Cardiac fibroblast (primary cell): ENCODE results near the gene BAG2.

Experiments used
- DNase-seq, 2 donors: peaks; one replicate each; pipeline versions ENCODE4 v3.0.0 to v3.0.0-alpha.2; 2010; ENCODE audit warnings: low read depth in 2 of 2
- H3K4me3 ChIP-seq, 2 donors: replicated peaks in 1 of 2; 1 replicate in 1 of 2; 2 replicates in 1 of 2; pipeline ENCODE4 v1.5.1; 2011; ENCODE audit warnings: low read depth in 2 of 2, low read length in 2 of 2, mild to moderate bottlenecking in 2 of 2, moderate library complexity in 1 of 2
- TF ChIP-seq, protein P1 (sequence below): IDR thresholded peaks from one replicate; pipeline ENCODE4 v1.5.1; 2011; ENCODE audit warnings: low read depth, mild to moderate bottlenecking, low read length, inconsistent platforms

Gene BAG2

DNA sequence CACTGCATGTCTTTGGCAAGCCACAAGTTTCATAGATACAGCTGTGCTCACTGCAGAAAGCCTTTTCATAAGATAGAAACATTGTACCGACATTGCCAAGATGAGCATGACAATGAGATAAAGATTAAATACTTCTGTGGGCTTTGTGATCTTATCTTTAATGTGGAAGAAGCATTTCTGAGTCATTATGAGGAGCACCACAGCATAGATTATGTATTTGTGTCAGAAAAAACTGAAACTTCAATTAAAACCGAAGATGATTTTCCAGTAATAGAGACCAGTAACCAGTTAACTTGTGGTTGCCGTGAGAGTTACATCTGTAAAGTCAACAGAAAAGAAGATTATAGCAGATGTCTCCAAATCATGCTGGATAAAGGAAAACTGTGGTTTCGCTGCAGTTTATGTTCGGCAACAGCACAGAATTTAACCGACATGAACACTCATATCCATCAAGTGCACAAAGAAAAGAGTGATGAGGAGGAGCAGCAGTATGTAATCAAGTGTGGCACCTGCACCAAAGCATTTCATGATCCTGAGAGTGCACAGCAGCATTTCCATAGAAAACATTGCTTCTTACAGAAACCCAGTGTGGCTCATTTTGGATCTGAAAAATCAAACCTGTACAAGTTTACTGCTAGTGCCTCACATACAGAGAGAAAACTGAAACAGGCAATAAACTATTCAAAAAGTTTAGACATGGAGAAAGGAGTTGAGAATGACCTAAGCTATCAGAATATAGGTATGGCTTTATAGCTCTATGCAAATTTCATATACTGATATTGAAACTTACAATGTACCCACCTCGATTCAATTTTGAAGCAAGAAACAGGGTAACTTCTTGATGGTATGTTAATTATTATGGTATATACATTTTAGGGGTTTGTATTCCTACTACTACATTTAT lies 23.9 kb upstream of the BAG2 start:
- DNase-seq, result no peak
- H3K4me3 ChIP-seq, result no peak overlapping the region
- TF ChIP-seq, protein P1, sequence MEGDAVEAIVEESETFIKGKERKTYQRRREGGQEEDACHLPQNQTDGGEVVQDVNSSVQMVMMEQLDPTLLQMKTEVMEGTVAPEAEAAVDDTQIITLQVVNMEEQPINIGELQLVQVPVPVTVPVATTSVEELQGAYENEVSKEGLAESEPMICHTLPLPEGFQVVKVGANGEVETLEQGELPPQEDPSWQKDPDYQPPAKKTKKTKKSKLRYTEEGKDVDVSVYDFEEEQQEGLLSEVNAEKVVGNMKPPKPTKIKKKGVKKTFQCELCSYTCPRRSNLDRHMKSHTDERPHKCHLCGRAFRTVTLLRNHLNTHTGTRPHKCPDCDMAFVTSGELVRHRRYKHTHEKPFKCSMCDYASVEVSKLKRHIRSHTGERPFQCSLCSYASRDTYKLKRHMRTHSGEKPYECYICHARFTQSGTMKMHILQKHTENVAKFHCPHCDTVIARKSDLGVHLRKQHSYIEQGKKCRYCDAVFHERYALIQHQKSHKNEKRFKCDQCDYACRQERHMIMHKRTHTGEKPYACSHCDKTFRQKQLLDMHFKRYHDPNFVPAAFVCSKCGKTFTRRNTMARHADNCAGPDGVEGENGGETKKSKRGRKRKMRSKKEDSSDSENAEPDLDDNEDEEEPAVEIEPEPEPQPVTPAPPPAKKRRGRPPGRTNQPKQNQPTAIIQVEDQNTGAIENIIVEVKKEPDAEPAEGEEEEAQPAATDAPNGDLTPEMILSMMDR, result no peak

DNA sequence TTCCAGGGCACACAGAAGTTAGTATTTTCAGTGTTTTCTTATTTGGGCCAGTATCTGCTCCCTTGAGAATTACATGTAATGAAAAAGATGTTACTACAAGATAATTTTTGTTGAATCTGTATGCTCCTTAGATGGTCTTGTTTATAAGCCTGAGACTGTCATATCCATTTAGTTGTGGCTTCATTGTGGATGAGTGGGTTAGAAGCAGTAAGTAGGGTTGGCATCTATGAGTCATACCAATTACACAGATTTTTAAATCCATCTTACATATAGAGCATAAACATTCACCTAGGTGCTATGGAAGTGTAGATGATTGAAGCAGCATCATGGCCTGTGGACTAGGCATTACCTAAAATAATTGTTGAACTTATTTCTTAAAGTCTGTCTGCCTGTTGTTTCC lies 13.5 kb upstream of the BAG2 start:
- no peak overlapping the region for H3K4me3 ChIP-seq
- TF ChIP-seq, protein P1, result no peak
- DNase-seq, result peak in 1 of 2 donors; percentile 25

DNA sequence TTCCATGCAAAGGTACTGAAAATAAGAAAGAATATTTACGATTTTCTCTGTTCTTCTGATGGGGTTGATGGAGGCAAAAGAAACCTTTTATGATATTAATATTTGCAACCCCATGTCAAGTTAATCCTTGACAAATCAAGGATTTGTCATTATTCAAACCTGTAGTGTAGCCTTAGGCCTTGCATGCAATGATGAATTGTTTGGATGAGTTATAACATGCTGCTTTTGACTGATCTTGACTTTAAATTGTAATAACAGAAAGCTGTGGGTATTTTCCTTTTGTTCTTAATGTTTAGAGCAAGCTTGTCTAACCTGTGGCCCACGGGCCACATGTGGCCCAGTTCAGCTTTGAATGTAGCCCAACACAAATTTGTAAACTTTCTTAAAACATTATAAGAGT lies 13.0 kb upstream of the BAG2 start:
- TF ChIP-seq, protein P1, result no peak
- no peak overlapping the region for H3K4me3 ChIP-seq
- no peak for DNase-seq

DNA sequence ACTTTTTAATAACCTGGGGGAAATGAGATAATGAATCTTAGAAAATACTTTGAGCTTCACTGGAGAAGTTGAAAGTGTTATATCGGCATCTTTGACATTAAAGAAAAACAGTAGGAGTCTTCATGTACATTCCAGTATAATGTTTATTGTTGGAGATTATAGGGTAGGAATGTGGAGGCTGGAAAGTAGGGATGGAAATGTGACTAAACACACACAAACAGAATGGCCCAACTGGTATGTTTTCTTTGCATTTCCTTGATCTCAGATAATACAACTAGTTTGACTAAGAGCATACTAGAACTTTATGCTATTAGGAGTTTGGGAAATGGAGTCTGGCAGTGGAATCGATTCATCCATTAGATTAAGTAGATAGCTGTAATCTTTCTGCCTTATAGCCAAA lies 10.1 kb upstream of the BAG2 start:
- TF ChIP-seq, protein P1, result no peak
- DNase-seq, result no peak
- no peak overlapping the region for H3K4me3 ChIP-seq

DNA sequence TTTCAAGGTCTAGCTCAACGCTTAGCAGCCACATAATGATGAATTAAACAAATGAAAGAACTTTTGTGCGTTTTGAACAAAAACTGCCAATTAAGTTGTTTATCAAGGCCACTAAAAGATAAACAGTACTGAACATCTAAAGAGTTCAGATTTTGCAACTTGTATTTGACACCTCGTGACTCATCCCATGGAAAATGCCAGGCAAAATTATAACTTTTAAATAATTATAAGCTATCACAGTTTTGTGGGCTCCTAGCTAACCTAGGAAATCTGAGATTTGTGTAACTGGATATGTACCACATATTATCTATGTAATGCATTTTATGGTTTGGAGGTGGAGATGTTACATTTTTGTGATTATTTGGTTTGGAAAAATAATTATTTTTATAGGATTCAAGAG lies 9.6 kb upstream of the BAG2 start:
- no peak for DNase-seq
- no peak overlapping the region for H3K4me3 ChIP-seq
- TF ChIP-seq, protein P1, result no peak

DNA sequence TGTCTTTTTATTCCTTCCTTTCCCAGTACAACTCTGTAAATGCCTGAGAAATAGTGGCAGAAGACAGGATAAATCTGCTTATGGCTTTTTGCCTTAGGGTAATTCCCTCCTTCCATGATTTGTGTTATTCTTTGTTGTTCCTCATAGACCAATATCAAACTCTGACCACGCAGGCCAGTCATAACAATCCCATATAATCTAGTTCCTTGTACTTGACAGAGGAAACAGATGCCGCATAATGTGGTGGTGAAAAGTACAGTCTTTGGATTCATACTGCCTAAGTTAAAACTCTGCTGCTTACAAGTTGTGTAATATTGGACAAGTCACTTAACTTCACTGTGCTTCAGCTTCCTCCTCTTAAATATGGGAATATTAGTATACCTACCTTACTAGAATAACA lies 8.2 kb upstream of the BAG2 start:
- TF ChIP-seq, protein P1, result no peak
- no peak for DNase-seq
- H3K4me3 ChIP-seq, result no peak overlapping the region

DNA sequence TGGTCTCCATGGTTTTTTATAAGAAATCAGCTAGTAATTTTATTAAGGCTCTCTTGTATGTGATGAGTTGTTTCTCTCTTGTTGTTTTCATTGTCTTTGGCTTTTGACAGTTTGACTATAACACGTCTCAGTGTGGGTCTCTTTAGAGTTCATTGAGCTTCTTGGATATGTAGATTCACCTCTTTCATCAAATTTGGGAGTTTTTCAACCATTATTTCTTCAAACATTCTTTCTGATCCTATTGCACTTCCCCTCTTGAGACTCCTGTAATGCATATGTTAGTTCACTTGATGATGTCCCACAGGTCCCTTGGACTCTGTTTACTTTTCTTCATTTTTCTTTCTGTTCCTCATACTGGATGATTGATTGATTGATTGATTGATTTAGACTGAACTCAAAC lies 7.0 kb upstream of the BAG2 start:
- no peak for DNase-seq
- TF ChIP-seq, protein P1, result no peak
- no peak overlapping the region for H3K4me3 ChIP-seq
